Calu3 (cell line): ENCODE data around the gene WBP1. TPM values are rescaled to one million over a fixed set of nuclear protein-coding genes. Genes with fewer than 3 reads are reported as not detected.

Source experiments
- BruUV-seq: library from RNA; stranded (reverse); fragments of 400-500 nt; replicated peaks from 2 replicates; lab custom pipeline; 2021; lab: Mats Ljungman, UMichigan
- CTCF ChIA-PET: fragments of 300-600 bp; sonication (Branson Sonifier 250); formaldehyde crosslinking; loops from one replicate; lab custom pipeline; 2022; ENCODE audit warnings: antibody characterized with exemption; lab: Charles Lee
- DNase-seq: peaks from one replicate; pipeline ENCODE4 v3.0.0; 2022
- H3K27ac Mint-ChIP-seq: one replicate; pipeline ENCODE4 v1.8.0; 2022; ENCODE audit warnings: mixed read lengths; ENCODE audit not compliant: unreplicated experiment
- H3K27me3 Mint-ChIP-seq: one replicate; pipeline ENCODE4 v1.8.0; 2022; ENCODE audit warnings: mixed read lengths; ENCODE audit not compliant: unreplicated experiment
- H3K36me3 Mint-ChIP-seq: one replicate; pipeline ENCODE4 v1.8.0; 2022; ENCODE audit warnings: mild to moderate bottlenecking, moderate library complexity, mixed read lengths; ENCODE audit not compliant: insufficient read depth, unreplicated experiment
- H3K4me1 Mint-ChIP-seq: one replicate; pipeline ENCODE4 v1.8.0; 2022; ENCODE audit warnings: mild to moderate bottlenecking, low read depth, mixed read lengths; ENCODE audit not compliant: unreplicated experiment
- H3K4me3 Mint-ChIP-seq: one replicate; pipeline ENCODE4 v1.8.0; 2022; ENCODE audit warnings: mild to moderate bottlenecking, low read depth, moderate library complexity, mixed read lengths; ENCODE audit not compliant: unreplicated experiment
- H3K9me3 Mint-ChIP-seq: one replicate; pipeline ENCODE4 v1.8.0; 2022; ENCODE audit warnings: low read depth, mixed read lengths; ENCODE audit not compliant: unreplicated experiment
- CTCF ChIP-seq: fragments of 200-600 bp; IDR thresholded peaks from one replicate; pipeline ENCODE4 v1.8.0; 2022; ENCODE audit warnings: antibody characterized with exemption; ENCODE audit not compliant: unreplicated experiment
- intact Hi-C: fragments of 100-400 bp; cut with micrococcal nuclease; formaldehyde crosslinking; loops from one replicate; pipeline ENCODE4 v1.10.0; 2022; ENCODE audit not compliant: unreplicated experiment
- total RNA-seq: library from RNA; stranded (reverse); gene quantifications from 2 replicates; pipeline ENCODE4 v1.2.3, GENCODE V29; 2022

Gene WBP1
- total RNA-seq, 1 experiment from 2014 or later: 61.6 TPM

DNA sequence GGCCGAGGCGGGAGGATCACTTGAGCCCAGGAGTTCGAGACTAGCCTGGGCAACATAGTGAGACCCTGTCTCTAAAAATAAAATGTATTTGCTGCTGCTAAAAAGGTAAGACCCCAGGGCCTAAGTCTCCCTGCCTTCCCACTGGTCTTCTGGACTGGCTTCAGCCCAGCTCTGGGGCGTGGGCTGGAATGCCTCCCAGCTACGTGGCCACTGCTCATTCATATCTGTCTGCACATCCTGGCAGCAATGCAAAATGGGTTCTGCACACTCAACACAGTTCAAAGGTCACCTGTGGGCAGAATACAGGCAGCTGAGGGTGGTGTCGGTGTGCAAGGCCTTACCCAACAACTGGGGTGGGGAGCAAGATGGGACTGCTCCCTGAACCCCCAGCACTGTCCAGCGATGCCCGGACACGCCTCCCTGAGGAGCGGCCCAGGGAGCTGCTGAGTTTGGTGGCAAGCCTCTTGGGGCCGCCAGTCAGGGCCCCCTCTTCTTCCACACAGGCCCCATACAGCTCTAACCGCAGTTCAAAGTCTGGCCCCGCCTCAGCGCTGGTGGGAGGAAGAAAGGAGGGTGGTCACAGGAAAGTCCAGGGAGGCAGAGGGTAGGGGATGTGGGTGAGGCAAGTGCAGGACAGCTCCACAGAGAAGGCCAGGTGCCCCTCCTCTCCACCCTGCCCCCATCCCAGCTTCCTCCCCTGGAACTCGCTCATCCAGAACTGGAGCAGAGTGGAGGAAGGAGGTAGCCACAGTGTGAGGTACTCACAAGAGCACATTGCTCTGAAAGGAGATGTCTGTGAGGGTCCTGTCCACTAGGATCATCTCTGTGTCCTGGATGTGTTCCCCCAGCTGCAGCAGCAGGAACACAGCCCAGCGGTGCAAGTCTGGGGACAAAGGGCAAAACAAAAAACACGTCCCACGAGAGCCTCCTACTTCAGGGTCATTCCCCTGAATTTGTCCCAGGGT lies 28.5 kb upstream of the WBP1 start:
- Mint-ChIP-seq H3K9me3 (no peaks in the 10 kb centered on the region), H3K4me3 (no peak overlapping the region), H3K27me3 (no peaks in the 10 kb centered on the region), H3K27ac (no peak overlapping the region), H3K36me3 (peaks cover 50% of the 10 kb centered on the region), H3K4me1 (peaks cover 3% of the 10 kb centered on the region)
- DNase-seq: no peak
- TF ChIP-seq CTCF: no peak
- CTCF ChIA-PET: no interaction called here
- intact Hi-C loops: no loop called here
- BruUV-seq: no TSS peak

DNA sequence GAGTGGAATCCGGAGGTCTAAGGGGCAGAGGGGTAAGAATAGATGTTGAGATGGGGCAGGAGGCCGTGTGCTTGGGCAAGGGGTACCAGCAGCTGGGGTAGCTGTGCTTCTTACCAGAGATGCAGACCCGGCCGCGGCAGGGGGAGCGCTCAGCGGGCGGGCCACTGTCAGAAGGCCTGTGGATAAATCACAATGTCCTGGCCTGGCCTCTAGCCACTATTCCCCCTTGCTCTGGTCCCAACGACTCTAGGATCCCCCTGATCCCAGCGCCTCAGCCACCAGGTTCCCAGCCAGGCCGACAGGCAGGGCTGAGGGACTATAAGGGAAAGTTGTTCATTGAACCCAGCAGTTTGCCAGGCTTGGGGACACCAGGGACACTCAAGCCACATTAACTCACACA lies 27.7 kb upstream of the WBP1 start:
- Mint-ChIP-seq H3K9me3 (no peaks in the 10 kb centered on the region), H3K36me3 (peaks cover 43% of the 10 kb centered on the region), H3K4me3 (no peak overlapping the region), H3K4me1 (no peaks in the 10 kb centered on the region), H3K27ac (no peak overlapping the region), H3K27me3 (no peaks in the 10 kb centered on the region)
- TF ChIP-seq CTCF: no peak
- intact Hi-C loops: no loop called here
- BruUV-seq: no TSS peak
- CTCF ChIA-PET: no interaction called here
- no peak for DNase-seq

GRCh38 chr2:74436111-74436805 lies 22.0 kb upstream of the WBP1 start:
- H3K36me3 Mint-ChIP-seq: peaks cover 33% of the 10 kb centered on the region
- peaks cover 33% of the 10 kb centered on the region for H3K4me1 Mint-ChIP-seq
- H3K9me3 Mint-ChIP-seq: no peaks in the 10 kb centered on the region
- no peak overlapping the region for H3K4me3 Mint-ChIP-seq
- TF ChIP-seq CTCF: no peak
- H3K27ac Mint-ChIP-seq: no peak overlapping the region
- H3K27me3 Mint-ChIP-seq: no peaks in the 10 kb centered on the region
- BruUV-seq: no TSS peak
- intact Hi-C loops: no loop called here
- CTCF ChIA-PET: no interaction called here
- DNase-seq: no peak

- H3K27ac Mint-ChIP-seq: no peak overlapping the region
- no TSS peak for BruUV-seq
- CTCF ChIA-PET: no interaction called here
These were observed 21.2 kb upstream of the WBP1 start for GRCh38 chr2:74436848-74437695.

More at GRCh38 chr2:74436848-74437695, 21.2 kb upstream of the WBP1 start:
- Mint-ChIP-seq H3K9me3 (no peaks in the 10 kb centered on the region), H3K27me3 (no peaks in the 10 kb centered on the region), H3K4me1 (peaks cover 33% of the 10 kb centered on the region), H3K4me3 (no peak overlapping the region), H3K36me3 (peaks cover 37% of the 10 kb centered on the region)
- TF ChIP-seq CTCF: no peak
- intact Hi-C loops: no loop called here
- no peak for DNase-seq
